Stimulated activated CD4-positive, alpha-beta T cell treated with anti-CD3 and anti-CD28 coated beads, Interleukin-2, amount 100 ng/mL, for 48 hours (primary cell): ENCODE data around the gene ALKBH6.
"Not testable (repeated sequence)": the region's sequence is repeated elsewhere in the genome, so short reads cannot be mapped to it uniquely, and the experiment has no call there.

Experiments used
- DNase-seq, 2 donors: peaks; one replicate each; pipeline ENCODE4 v3.0.0-alpha.2; 2020

Gene ALKBH6

DNA sequence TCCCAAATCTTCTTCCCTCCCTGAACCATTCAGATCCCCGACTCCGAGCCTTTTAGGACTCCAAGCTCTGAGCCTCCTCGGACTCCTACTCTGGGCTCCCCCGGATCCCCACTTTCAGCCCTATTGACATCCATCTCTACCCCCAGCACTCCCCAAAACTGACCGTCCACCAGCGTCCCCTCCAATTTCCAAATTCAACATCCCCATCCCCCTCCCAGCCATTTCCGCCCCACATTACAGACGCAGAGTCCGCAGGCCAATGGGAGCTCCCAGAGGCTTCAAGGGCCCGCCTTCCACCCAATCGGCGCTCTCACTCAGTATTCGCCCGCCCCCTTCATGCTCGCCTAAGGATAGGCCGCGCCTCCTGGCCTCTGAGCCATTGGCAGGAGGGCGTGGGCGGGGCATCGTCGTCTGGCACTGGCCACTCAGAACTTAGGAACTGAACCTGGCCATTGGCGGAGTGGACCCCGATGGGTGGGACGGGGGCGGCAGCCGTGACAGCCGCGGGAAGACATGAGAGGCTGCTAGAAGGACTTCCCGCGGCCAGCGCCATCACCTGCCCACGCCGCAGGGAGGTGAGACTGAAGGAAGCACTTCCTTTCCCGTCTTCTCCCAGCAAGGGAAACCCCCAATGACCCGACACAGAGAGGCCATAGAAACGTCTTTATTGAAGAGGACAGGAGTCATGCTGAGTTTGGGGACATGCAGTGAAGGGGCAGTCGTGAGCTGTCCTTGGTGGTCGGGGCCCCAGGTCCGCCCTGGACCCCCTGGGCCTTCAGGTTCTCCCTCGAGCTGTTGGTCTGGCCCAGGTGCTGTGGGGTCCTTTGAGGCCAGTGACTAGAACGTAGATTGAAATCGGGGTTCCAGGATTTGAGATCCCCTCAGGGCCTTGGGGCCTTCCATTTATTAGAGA, at the start of gene ALKBH6:
Gene ALKBH6, minus strand, starts transcription at position 202 of the 913 bp plus-strand sequence. CDS start 816 bp downstream, outside the sequence.
- DNase-seq = peak; percentile 99 to 100

DNA sequence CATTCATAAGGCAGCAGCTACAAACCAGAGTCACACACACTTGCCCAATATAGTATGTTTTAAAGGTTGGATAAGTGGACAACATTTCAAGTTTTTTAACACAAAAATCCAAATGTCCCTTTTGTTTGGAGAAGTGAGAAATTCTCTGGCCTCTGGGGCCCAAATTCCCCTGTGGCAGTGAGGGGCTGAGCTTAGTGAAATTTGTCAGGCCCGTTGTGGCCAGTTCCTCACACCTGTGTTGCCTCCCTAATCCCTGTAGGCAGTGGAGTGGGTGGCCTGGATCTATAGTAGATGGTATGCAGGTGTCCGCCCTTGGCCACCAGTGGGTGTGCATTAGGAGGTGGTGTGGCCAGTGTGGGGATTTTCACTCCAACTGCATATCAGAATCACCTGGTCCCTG, 47.4 kb upstream of the ALKBH6 start:
- DNase-seq = no peak

DNA sequence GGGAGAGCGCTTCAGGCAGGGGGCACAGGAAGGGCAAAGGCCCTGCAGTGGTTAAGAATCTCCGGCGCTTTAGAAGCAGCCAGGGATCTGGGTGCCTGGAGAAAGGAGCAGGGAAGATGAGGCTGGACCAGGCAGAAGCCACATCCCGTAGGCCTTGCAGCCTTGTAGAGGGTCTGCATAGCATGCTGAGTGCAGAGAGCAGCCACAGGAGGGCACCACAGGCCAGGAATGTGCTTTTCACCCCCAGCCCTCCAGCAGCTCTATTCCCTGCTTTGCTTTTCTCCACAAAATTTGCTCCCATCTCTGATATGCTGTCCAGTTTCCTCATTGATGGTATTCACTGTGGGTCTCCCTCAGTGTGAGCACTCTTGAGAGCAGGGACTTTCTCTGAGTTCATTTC, 46.4 kb upstream of the ALKBH6 start:
- no peak for DNase-seq

DNA sequence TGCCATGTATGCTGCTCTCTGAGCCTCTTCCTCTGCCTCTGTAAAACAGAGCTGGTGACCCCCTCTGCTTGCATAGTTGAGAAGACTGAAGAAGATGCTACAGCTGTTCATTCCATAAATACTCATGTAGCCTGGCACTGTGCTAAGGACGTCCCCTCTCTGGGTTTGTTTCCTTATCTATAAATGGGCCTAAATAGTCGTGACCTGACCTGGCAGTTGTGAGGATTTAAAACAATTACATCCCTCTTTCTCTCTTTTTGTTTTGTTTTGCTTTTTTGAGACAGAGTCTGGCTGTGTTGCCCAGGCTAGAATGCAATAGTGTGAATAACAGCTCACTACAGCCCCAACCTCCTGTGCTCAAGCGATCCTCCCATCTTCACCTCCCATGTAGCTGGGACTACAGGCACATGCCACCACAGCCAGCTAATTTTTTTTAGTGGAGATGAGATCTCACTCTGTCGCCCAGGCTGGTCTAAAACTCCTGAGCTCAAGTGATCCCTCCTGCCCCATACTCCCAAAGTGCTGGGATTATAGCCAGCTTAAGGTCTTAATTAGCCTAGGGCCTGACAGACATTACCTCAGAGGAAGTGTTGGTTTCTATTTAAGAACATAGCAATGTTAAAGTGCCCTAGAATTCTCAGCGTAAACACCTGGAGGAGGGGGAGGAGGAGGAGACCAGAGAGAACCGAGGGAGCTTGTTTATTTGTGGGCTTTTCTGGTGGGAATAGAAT, 45.3 kb upstream of the ALKBH6 start:
- DNase-seq = no peak

DNA sequence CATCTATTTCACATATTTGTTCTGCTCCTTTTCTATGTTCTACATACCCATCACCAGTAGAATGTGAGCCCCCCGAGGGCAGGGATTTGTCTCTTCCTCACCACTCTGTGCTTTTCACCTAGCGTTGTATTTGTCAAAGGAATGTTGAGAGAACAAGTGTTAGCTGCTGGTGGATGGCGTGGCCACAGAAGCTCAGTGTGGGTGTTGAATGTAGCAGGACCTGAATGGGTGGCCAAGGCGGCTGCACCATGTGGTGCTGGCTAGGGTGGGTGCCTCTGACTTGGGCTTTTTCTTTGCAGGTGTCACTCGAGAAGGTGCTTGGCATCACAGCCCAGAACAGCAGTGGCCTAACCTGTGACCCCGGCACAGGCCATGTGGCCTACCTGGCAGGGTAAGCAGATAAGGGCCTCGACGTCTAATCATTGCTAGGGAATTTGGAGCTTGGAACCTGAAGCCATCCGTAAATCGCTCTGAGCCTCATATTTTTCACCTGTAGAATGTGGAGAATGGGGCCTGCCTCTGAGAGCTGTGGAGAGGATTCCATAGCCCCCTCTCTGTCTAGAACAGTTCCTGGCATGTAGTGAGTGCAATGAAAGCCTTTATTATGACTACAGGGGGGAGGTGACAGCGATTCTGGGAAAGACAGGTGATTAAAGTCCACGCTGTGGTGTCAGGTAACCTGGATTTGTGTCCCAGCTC, 44.6 kb upstream of the ALKBH6 start:
- DNase-seq = no peak

DNA sequence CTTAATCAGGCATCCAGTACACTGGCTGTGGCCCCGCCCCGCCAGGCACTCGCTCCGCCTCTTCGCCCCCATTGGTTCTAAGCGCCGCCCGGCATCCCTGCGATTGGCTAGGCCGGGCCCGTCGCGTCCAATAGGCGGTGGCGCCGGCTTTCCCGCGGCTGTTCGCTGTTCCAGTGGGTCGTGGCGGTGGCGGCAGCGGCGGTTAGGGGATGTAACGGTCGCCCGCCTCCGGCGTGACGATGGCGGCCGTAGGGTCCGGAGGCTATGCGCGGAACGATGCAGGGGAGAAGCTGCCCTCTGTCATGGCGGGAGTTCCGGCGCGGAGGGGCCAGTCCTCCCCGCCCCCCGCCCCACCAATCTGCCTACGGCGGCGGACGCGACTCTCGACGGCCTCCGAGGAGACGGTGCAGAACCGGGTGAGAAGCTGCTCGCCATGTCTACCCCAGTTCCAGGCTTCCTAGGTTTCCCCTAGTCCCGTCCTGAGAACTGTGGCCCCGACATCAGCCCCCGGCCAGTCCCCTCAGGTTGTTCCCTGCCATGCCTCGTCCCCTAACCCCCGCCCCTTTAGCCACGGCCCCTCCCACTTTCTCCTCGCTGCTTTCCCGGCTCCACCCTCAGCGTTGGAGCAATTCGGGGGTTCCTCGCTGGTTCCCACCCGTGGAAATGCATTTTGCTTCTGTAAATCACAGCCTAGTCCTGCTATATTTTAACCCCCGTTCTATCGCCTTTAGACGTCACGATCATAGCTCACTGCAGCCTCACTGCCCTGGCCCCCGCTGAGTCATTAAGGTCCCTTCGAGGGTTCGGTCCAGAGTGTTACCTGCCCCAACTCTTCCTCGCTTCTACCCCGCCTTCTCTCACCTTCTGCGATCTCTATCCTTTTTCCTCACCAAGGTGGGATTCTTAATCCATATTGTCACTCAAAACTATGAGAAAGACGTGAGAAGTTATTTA, 41.0 kb upstream of the ALKBH6 start, which contains the start of gene WDR62:
Gene WDR62, plus strand, starts transcription at position 165 of the 954 bp plus-strand sequence. Its CDS starts 75 bp downstream, at position 240.
- peak; percentile 91 to 93 for DNase-seq

DNA sequence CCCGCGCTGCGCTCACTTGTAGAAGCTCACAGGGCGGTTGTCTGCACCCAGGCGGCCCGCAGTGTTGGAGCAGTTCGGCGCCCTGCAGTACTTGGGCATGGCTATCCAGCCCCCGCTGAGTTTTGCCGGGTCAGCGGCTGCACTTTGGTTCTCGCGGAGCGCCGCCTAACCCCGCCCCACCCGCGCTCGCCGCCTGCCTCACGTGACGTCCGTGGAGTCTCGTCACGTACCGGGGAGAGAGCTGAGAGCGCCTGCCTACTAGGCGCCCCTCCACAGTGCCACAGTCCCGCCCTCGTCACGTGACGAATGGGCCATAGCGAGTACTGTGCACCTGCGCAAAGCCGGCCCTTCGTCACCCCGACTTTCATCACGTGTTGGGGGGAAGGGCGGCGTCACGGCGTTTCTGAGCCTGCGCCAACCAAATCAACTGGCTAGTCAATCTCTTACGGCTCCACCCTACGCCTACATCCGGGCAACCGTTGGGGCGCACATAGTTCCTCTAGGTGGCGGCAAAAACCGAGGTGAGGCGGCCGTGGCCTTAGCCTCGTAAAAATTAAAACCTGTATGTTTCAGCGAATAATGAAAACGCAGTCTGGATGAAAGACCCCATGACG, 40.2 kb upstream of the ALKBH6 start, which contains the start of gene THAP8:
Gene THAP8, minus strand, starts transcription at position 167 of the 614 bp plus-strand sequence. Its CDS starts 68 bp downstream, at position 99.
- DNase-seq = peak; percentile 99

DNA sequence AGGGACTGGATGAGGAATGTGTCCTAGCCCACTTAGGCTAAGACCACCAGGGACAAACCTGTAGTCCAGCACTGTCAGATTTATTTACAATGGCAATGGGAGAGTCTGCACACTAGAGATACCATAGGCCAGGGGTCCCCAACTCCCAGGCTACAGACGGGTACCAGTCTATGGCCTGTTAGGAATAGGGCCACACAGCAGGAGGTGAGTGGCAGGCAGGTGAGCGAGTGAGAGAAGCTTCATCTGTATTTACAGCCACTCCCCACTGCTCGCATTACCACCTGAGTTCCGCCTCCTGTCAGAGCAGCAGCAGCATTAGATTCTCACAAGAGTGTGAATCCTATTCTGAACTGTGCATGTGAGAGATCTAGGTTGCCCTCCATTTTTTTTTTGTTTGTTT, 37.6 kb upstream of the ALKBH6 start:
- DNase-seq = no peak

DNA sequence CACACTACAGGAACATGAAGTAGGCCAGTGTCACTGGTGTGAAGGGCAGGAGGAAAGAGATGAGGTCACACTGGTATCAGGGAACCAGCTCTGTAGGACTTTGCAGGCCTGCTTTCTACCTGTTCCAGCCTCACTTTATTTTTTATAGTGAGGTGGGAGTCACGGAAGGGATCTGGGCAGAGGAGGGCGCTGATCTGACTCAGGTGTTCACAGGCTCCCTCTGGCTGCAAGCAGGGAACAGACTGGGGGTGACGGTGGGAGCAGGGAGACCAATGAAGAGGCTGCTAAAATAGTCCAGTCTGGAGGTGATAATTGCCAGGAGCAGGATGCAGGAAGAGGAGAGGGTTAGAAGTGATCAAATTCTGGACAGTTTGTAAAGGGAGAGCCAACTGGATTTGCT, 37.2 kb upstream of the ALKBH6 start:
- DNase-seq = no peak

DNA sequence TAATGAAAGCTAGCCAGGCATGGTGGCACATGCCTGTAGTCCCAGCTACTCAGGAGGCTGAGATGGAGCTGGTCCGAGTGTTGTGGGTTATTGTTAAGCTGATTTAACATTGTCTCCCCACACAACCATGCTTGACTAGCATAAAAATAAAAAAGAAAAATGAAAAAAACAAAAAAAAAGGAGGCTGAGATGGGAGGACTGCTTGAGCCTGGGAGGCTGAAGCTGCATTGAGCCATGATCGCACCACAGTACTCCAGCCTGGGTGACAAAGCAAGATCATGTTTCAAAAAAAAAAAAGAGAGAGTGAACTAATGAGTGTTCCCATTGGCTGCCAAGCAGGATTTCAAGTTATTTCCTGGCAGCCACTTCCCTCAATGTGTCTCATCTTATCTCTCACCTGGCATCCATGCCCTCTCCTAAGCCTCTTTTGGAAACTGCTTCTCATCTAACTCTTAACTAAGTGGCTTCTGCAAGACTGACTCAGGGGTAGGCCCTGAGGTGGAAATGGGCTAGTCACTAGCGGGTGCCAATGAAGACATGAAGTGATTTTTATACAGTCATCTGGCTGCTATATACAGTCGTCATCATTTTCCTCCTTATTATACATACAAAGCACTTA, 35.2 kb upstream of the ALKBH6 start:
- DNase-seq = no peak

DNA sequence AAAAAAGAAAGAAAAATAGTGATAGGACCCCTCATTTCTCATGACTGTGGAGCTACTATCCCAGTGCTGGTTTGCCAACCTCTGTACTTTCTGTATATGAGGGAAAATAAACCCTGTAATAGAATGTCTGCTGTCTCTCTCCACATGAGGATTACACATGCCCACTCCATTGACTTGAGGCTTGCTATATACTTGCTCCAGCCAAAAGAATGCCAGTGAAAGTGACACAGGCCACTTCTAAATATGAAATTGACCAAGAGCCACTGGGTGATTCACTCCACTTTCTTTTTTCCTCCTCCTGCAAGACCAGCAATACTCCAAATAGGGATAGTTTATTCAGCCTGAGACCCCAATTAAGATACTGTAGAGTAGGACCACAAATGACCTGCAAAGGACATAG, 33.8 kb upstream of the ALKBH6 start:
- no peak for DNase-seq

DNA sequence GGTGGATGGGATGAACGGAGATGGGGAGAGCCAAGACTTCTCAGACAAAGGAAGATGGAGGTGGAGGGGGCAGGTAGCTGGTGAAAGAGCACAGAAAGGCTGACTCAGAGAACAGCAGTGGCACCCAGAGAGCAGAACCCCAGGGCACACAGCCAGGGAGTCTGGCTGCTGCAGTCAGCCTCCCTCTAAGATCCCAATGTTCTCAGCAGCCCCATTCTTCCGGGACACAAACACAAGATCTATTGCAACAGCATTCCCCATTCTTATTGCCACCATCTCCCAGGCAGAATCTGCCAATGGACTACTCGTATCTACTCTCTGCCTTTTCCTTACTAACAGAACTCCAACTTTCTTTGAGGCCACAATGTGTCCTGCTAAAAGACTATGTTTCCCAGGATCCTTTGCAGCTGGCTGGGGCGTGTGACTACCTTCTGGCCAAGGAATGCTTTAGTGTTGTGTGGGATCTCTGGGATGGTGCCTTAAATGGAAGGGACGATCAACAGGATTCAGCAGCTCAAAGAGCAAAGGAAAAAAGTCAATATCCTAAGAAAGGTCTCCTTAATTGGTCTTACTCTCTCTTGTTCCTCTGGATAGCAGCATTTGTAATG, 32.5 kb upstream of the ALKBH6 start:
- DNase-seq = no peak

DNA sequence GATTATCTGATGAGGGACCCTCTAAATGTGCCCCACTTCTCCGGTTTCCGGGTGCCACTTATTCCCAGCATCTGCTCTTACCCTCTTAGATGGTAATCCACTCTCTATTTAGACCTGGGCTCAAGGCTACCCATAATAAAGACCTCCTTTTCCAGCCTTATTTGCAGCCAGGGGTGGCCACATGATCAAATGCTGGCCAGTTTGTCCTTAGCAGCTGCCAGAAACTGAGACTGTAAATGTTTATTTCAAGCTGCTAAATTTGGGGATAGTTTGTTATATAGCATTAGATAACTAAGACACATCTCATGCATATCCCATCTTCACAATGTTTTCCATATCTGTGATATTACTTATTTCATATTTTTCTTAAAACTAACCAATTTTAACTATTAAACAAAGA, 29.9 kb upstream of the ALKBH6 start:
- DNase-seq = no peak

DNA sequence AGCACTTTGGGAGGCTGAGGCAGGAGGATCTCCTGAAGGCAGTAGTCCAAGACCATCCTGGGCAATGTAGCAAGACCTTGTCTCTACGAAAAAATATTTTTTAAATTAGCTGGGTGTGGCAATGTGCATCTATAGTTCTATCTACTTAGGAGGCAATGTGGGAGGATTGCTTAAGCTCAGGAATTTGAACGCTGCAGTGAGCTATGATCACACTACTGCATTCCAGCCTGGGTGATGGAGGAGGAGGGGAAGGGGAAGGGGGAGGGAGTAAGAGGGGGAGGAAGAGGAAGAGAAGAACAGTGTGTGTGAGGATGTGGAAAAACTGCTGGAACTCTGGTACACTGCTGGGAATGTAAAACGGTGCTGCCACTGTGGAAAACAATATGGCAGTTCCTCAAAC, 27.8 kb upstream of the ALKBH6 start:
- no peak for DNase-seq

DNA sequence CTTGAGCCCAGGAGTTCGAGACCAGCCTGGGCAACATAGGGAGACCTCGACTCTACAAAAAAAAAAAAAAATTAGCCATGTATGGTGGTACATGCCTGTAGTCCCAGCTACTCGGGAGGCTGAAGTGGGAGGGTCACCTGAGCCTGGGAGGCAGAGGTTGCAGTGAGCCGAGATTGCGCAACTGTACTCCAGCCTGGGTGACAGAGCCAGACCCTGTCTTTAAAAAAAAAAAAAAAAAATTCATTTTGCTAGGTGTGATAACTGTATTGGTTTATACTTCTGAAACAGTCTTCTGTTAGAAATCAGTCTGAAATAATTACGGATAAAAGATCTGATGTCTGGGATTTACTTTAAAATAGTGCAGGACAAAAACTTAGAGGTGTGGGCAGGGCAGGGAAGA, 27.1 kb upstream of the ALKBH6 start:
- not testable (repeated sequence) for DNase-seq

DNA sequence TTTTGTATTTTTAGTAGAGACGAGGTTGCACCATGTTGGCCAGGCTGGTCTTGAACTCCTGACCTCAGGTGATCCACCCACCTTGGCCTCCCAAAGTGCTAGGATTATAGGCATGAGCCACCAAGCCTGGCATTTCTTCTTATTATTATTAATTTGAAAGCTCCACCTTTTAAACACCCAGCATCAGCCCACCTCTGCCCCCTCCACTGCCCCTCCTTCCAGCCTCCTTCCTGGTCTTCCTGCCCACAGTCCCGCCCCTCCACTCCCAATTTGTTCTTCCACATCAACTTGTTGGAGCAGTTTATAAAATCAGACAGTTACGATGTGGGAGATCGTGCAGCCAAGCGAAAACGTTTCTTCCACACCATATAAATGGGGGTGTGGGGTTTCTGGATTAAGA, 26.5 kb upstream of the ALKBH6 start:
- DNase-seq = no peak

DNA sequence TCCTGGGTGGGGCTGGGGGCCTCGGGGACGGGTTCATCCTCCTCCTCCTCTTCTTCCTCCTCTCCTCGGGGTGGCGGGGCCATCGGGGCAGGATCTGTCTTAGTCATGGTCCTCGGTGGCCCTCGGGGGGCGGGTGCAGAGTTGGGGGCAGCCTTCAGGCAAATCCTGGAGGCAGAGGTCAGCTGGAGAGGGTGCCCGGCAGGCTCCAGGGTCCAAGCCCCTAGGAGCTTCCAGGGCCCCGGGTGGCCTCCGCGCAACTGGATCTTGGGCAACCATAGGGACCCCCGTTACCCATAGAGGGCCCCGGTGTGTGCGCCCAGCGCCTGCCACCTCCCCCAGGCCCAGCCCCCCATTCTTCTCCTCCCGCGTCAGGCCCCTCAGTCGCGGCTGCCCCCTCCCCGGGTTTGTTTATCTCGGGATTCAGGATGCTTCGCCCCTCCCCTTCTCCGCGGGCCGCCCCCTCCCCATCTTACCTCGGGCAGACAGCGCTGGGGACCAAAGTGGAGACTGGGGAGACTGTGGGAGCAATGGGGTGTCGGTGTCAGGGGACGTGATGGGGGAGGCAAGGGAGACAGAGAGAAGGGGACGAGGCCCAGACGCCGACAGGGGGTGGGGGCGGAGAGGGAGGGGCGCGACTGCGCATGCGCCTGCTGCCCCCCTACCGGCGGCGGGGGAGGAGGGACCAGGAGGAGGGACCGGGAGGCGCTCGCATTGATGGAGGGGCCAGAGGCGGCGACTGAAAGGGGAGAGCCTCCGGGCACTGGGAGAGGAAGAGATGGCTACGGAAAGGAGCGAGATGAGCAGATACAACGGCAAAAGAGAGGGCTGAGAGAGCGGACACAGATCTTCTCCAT, 18.5 kb upstream of the ALKBH6 start, which contains the start of gene CLIP3:
Gene CLIP3, minus strand, starts transcription at position 623 of the 854 bp plus-strand sequence. Its CDS starts 516 bp downstream, at position 107.
- DNase-seq = peak in 1 of 2 donors; percentile 42

DNA sequence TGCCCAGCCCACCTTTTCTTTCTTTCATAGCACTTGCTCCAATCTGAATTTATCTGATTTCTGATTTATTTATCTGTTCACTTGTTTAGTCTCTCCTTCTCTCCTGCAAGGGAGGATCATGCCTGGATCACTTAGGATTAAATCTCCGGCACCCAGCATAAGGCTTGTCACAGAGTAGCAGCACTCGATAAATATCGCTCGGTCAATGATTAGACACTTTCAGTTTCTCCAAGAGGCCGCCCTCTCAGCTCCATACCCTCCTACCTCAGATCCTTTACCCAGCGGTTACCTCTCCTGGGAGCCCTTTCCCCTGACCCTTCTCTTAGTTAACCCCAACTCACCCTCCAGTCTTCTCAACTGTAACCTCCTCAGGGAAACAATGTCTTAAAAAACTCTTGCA, 17.3 kb upstream of the ALKBH6 start:
- no peak for DNase-seq
